Measurements from ENCODE around the gene ACAP3.

GRCh38 chr1:1345384-1345783 lies 37.7 kb upstream of the ACAP3 start:
- TF ChIP-seq MAFK (IDR thresholded peaks at IDR 0.05; ENCODE audit: partially characterized antibody), result no peak
- no peak for TF ChIP-seq CTCF (IDR thresholded peaks at IDR 0.05)
- no peak for TF ChIP-seq RAD21 (conservative IDR thresholded peaks at IDR 0.05 in 1 of 2, IDR thresholded peaks at IDR 0.05 in 1 of 2)
- TF ChIP-seq CEBPB (IDR thresholded peaks at IDR 0.05), result no peak
